ENCODE data around the gene LGI1.

Gene LGI1

GRCh38 chr10:93755443-93756116 lies 2.2 kb upstream of the LGI1 start:
- no peak for DNase-seq

- DNase-seq: no peak
Measured at GRCh38 chr10:93756118-93756517, 1.6 kb upstream of the LGI1 start.

GRCh38 chr10:93757136-93757535 lies 600 bp upstream of the LGI1 start:
- DNase-seq: no peak

- no peak for DNase-seq
Measured at GRCh38 chr10:93758508-93758885, 761 bp downstream of the LGI1 start.

GRCh38 chr10:93758891-93759410 lies 1.2 kb downstream of the LGI1 start:
- no peak for DNase-seq

GRCh38 chr10:93760490-93760889 lies 2.8 kb downstream of the LGI1 start:
- no peak for DNase-seq

GRCh38 chr10:93762979-93763391 lies 5.2 kb downstream of the LGI1 start:
- DNase-seq: no peak

- no peak for DNase-seq
Measured at GRCh38 chr10:93766918-93767317, 9.2 kb downstream of the LGI1 start.

GRCh38 chr10:93767724-93768399 lies 10.1 kb downstream of the LGI1 start:
- no peak for DNase-seq

GRCh38 chr10:93768892-93769291 lies 11.2 kb downstream of the LGI1 start:
- DNase-seq: no peak

- no peak for DNase-seq
Measured at GRCh38 chr10:93771354-93771753, 13.6 kb downstream of the LGI1 start.

GRCh38 chr10:93773120-93773519 lies 15.4 kb downstream of the LGI1 start:
- DNase-seq: no peak

GRCh38 chr10:93773705-93774104 lies 16.0 kb downstream of the LGI1 start:
- DNase-seq: no peak

- DNase-seq: no peak
Measured at GRCh38 chr10:93775356-93775755, 17.6 kb downstream of the LGI1 start.

- DNase-seq: no peak
Measured at GRCh38 chr10:93777092-93777491, 19.4 kb downstream of the LGI1 start.

- DNase-seq: no peak
Measured at GRCh38 chr10:93784059-93784458, 26.3 kb downstream of the LGI1 start.

- DNase-seq: no peak
Measured at GRCh38 chr10:93788413-93789208, 30.9 kb downstream of the LGI1 start.

- DNase-seq: no peak
Measured at GRCh38 chr10:93790439-93790838, 32.7 kb downstream of the LGI1 start.

- no peak for DNase-seq
Measured at GRCh38 chr10:93796167-93796566, 38.4 kb downstream of the LGI1 start.

GRCh38 chr10:93797825-93798224 lies 40.1 kb downstream of the LGI1 start:
- DNase-seq: no peak

GRCh38 chr10:93799155-93799708 lies 41.5 kb downstream of the LGI1 start:
- no peak for DNase-seq

- DNase-seq: no peak
Measured at GRCh38 chr10:93804200-93804599, 46.5 kb downstream of the LGI1 start.

GRCh38 chr10:93806903-93807302 lies 49.2 kb downstream of the LGI1 start:
- DNase-seq: no peak
